Large intestine (tissue), 3 donors: ENCODE data around the gene ITPRIPL1. TPM values are rescaled to one million over a fixed set of nuclear protein-coding genes. Genes with fewer than 3 reads are reported as not detected.

Source experiments
- DNase-seq, 2 donors: peaks; one replicate each; pipeline versions ENCODE4 v3.0.0 to v3.0.0-alpha.2; 2013
- H3K27ac ChIP-seq: one replicate; pipeline ENCODE4 v1.5.1; 2013; ENCODE audit warnings: low read length
- H3K27me3 ChIP-seq: 2 replicates; pipeline ENCODE4 v1.6.1; 2013; ENCODE audit warnings: low read length; ENCODE audit not compliant: control insufficient read depth, insufficient read depth
- H3K36me3 ChIP-seq: 2 replicates; pipeline ENCODE4 v1.6.1; 2013; ENCODE audit warnings: low read length; ENCODE audit not compliant: control insufficient read depth, insufficient read depth
- H3K4me1 ChIP-seq: one replicate; pipeline ENCODE4 v1.6.1; 2013; ENCODE audit warnings: low read length; ENCODE audit not compliant: control insufficient read depth, insufficient read depth
- H3K4me3 ChIP-seq: one replicate; pipeline ENCODE4 v1.5.1; 2013; ENCODE audit warnings: low read length
- H3K9me3 ChIP-seq: one replicate; pipeline ENCODE4 v1.6.1; 2013; ENCODE audit warnings: mild to moderate bottlenecking, low read depth, low read length, moderate library complexity; ENCODE audit not compliant: control insufficient read depth
- WGBS: methylation state at CpG from one replicate; pipeline ENCODE4 v1.1.5; 2013; ENCODE audit warnings: low lambda C conversion rate; ENCODE audit not compliant: insufficient coverage; 5-methylcytosine and 5-hydroxymethylcytosine counted together
- polyA plus RNA-seq: library from polyadenylated mRNA; unstranded; fragments of 120-200 nt; gene quantifications from one replicate; pipeline ENCODE4 v1.2.1, GENCODE V29; 2013

ITPRIPL1 gene
- polyA plus RNA-seq, 1 donor, result 1.9 TPM

- H3K4me1 ChIP-seq, result no peaks in the 10 kb centered on the region
- no peak overlapping the region for H3K27ac ChIP-seq
- no peak for DNase-seq
- no peaks in the 10 kb centered on the region for H3K9me3 ChIP-seq
- H3K4me3 ChIP-seq, result no peak overlapping the region
- H3K27me3 ChIP-seq, result peaks cover 74% of the 10 kb centered on the region
- WGBS, result no CpG with 5 or more reads among the region's 3 CpGs
- no peaks in the 10 kb centered on the region for H3K36me3 ChIP-seq
Observed at GRCh38 chr2:96320326-96320725, 4.8 kb upstream of the ITPRIPL1 start.

- WGBS, result 67% methylated on average over 2 of the region's 41 CpGs
- peak in 1 of 2 donors; percentile 50 for DNase-seq
- no peaks in the 10 kb centered on the region for H3K9me3 ChIP-seq
- H3K4me3 ChIP-seq, result peak overlapping the region; percentile 43
- H3K4me1 ChIP-seq, result peaks cover under 1% of the 10 kb centered on the region
- H3K36me3 ChIP-seq, result no peaks in the 10 kb centered on the region
- peaks cover 76% of the 10 kb centered on the region for H3K27me3 ChIP-seq
- H3K27ac ChIP-seq, result no peak overlapping the region
Observed at GRCh38 chr2:96320728-96321622, 4.1 kb upstream of the ITPRIPL1 start.

GRCh38 chr2:96323849-96324248 lies 1.3 kb upstream of the ITPRIPL1 start:
- DNase-seq, result no peak
- Histone ChIP-seq H3K9me3 (no peaks in the 10 kb centered on the region), H3K4me1 (peaks cover 3% of the 10 kb centered on the region), H3K36me3 (no peaks in the 10 kb centered on the region), H3K27me3 (peaks cover 64% of the 10 kb centered on the region), H3K4me3 (no peak overlapping the region), H3K27ac (no peak overlapping the region)
- no CpG with 5 or more reads among the region's 1 CpG for WGBS

GRCh38 chr2:96324721-96325040 lies 436 bp upstream of the ITPRIPL1 start:
- H3K27ac ChIP-seq, result no peak overlapping the region

GRCh38 chr2:96325884-96326255 lies 753 bp downstream of the ITPRIPL1 start:
- Histone ChIP-seq H3K4me1 (peaks cover 3% of the 10 kb centered on the region), H3K9me3 (no peaks in the 10 kb centered on the region), H3K27ac (no peak overlapping the region), H3K36me3 (no peaks in the 10 kb centered on the region), H3K4me3 (peak overlapping the region; percentile 48), H3K27me3 (peaks cover 46% of the 10 kb centered on the region)
- WGBS, result no CpG with 5 or more reads among the region's 8 CpGs
- no peak for DNase-seq

More at GRCh38 chr2:96324721-96325040, 436 bp upstream of the ITPRIPL1 start:
- no peak for DNase-seq
- no peaks in the 10 kb centered on the region for H3K36me3 ChIP-seq
- H3K27me3 ChIP-seq, result peaks cover 57% of the 10 kb centered on the region
- H3K9me3 ChIP-seq, result no peaks in the 10 kb centered on the region
- H3K4me1 ChIP-seq, result peaks cover 3% of the 10 kb centered on the region
- WGBS, result no CpG with 5 or more reads among the region's 6 CpGs
- peak overlapping the region; percentile 48 for H3K4me3 ChIP-seq

DNA sequence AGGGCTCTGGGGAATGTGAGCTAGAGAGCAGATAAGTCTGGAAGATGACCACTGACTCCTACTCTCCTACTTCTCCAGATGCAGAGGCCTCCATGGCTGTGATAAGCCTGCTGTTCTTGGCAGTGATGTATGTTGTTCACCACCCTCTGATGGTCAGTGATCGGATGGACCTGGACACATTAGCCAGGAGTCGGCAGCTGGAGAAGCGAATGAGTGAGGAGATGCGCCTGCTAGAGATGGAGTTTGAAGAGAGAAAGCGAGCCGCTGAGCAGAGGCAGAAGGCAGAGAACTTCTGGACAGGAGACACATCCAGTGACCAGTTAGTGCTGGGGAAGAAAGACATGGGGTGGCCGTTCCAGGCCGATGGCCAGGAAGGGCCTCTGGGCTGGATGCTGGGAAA lies 1.4 kb downstream of the ITPRIPL1 start:
- Histone ChIP-seq H3K9me3 (no peaks in the 10 kb centered on the region), H3K27me3 (peaks cover 39% of the 10 kb centered on the region), H3K4me1 (peaks cover 3% of the 10 kb centered on the region), H3K36me3 (no peaks in the 10 kb centered on the region), H3K27ac (no peak overlapping the region), H3K4me3 (no peak overlapping the region)
- no CpG with 5 or more reads among the region's 8 CpGs for WGBS
- DNase-seq, result no peak

GRCh38 chr2:96326990-96327820 lies 2.1 kb downstream of the ITPRIPL1 start:
- Histone ChIP-seq H3K27ac (no peak overlapping the region), H3K9me3 (no peaks in the 10 kb centered on the region), H3K4me1 (peaks cover 3% of the 10 kb centered on the region), H3K27me3 (peaks cover 32% of the 10 kb centered on the region), H3K4me3 (no peak overlapping the region), H3K36me3 (no peaks in the 10 kb centered on the region)
- DNase-seq, result no peak
- no CpG with 5 or more reads among the region's 21 CpGs for WGBS

GRCh38 chr2:96329456-96329855 lies 4.3 kb downstream of the ITPRIPL1 start:
- H3K36me3 ChIP-seq, result no peaks in the 10 kb centered on the region
- peaks cover 3% of the 10 kb centered on the region for H3K4me1 ChIP-seq
- H3K4me3 ChIP-seq, result no peak overlapping the region
- peaks cover 15% of the 10 kb centered on the region for H3K27me3 ChIP-seq
- no peaks in the 10 kb centered on the region for H3K9me3 ChIP-seq
- WGBS, result no CpG with 5 or more reads among the region's 1 CpG
- H3K27ac ChIP-seq, result no peak overlapping the region
- DNase-seq, result no peak

DNA sequence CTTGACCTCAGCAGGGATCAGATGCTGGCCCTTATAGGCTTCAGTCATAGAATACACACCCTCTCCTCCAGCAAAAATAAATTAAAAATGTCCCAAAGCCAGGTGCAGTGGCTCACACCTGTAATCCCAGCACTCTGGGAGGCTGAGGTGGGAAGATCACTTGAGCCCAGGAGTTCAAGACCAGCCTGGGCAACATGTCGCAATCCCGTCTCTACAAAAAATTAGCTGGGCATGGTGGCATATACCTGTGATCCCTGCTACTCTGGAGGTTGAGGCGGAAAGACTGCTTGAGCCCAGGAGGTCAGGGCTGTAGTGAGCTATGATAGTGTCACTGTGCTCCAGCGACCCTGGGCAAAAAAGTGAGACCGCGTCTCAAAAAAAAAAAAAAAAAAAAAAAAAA lies 4.8 kb downstream of the ITPRIPL1 start:
- H3K9me3 ChIP-seq, result no peaks in the 10 kb centered on the region
- H3K36me3 ChIP-seq, result no peaks in the 10 kb centered on the region
- peaks cover 7% of the 10 kb centered on the region for H3K4me1 ChIP-seq
- H3K4me3 ChIP-seq, result no peak overlapping the region
- DNase-seq, result no peak
- peaks cover 11% of the 10 kb centered on the region for H3K27me3 ChIP-seq
- H3K27ac ChIP-seq, result no peak overlapping the region
- 100% methylated on average over 1 of the region's 6 CpGs for WGBS

GRCh38 chr2:96330407-96330806 lies 5.3 kb downstream of the ITPRIPL1 start:
- peaks cover 7% of the 10 kb centered on the region for H3K27me3 ChIP-seq

More at GRCh38 chr2:96330407-96330806, 5.3 kb downstream of the ITPRIPL1 start:
- H3K9me3 ChIP-seq, result no peaks in the 10 kb centered on the region
- no peak for DNase-seq
- peaks cover 8% of the 10 kb centered on the region for H3K4me1 ChIP-seq
- WGBS, result no CpG with 5 or more reads among the region's 1 CpG
- no peak overlapping the region for H3K27ac ChIP-seq
- H3K36me3 ChIP-seq, result no peaks in the 10 kb centered on the region
- H3K4me3 ChIP-seq, result no peak overlapping the region
